ENCODE results near the gene PDSS2. TPM values are rescaled to one million over a fixed set of nuclear protein-coding genes. Genes with fewer than 3 reads are reported as not detected.

Gene PDSS2
- total RNA-seq, 1 experiment from 2014 or later, result 17.8 TPM

DNA sequence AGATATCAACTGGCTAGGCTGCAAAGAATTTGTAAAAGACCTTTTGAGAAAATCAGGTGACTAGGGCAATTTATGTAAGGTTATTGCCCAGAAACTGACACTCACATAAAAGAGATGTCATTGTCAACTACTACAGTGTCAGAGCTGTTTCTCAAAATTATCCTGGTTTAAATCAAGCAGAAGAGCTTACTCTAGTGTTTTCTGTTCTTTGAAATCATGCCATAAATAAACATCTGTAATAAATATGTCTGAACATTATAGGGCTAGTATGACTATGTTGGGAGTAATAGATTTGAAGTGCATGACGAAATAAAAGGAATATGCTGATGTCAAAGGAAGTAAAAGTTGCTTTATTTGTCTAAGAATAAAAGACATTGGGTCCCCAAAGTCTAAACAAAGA, 11.0 kb upstream of the PDSS2 start:
- BruUV-seq (replicated peaks), result no TSS peak
- H3K27ac ChIP-seq, result no peak overlapping the region
- no peaks in the 10 kb centered on the region for H4K20me1 ChIP-seq (ENCODE audit: insufficient read depth)
- no peak overlapping the region for H2AFZ ChIP-seq
- POLR2A ChIA-PET (ENCODE audit: unreplicated experiment), result interaction anchor here (0.5 kb wide), 1 partner anchor 361 kb away, joined by 5 read pairs; no protein-coding TSS in a partner anchor
- H3K4me1 ChIP-seq (replicated peaks; ENCODE audit: insufficient read depth), result no peaks in the 10 kb centered on the region
- CTCF ChIA-PET, result no interaction called here
- TF ChIP-seq EZH2 (IDR thresholded peaks at IDR 0.05; ENCODE audit: low read depth), result no peak
- TF ChIP-seq, protein P1, sequence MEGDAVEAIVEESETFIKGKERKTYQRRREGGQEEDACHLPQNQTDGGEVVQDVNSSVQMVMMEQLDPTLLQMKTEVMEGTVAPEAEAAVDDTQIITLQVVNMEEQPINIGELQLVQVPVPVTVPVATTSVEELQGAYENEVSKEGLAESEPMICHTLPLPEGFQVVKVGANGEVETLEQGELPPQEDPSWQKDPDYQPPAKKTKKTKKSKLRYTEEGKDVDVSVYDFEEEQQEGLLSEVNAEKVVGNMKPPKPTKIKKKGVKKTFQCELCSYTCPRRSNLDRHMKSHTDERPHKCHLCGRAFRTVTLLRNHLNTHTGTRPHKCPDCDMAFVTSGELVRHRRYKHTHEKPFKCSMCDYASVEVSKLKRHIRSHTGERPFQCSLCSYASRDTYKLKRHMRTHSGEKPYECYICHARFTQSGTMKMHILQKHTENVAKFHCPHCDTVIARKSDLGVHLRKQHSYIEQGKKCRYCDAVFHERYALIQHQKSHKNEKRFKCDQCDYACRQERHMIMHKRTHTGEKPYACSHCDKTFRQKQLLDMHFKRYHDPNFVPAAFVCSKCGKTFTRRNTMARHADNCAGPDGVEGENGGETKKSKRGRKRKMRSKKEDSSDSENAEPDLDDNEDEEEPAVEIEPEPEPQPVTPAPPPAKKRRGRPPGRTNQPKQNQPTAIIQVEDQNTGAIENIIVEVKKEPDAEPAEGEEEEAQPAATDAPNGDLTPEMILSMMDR (conservative IDR thresholded peaks at IDR 0.05), result no peak
- no peaks in the 10 kb centered on the region for H3K9me2 ChIP-seq (ENCODE audit: insufficient read depth)
- H3K4me2 ChIP-seq, result no peak overlapping the region
- H3K4me3 ChIP-seq, result no peak overlapping the region
- no peaks in the 10 kb centered on the region for H3K36me3 ChIP-seq (ENCODE audit: low read depth)
- intact Hi-C loops (cut with micrococcal nuclease; ENCODE audit: unreplicated experiment), result no loop called here
- no peaks in the 10 kb centered on the region; the same call in 1 of the 2 replicates for H3K9me3 ChIP-seq (ENCODE audit: insufficient read depth, low read depth)
- H3F3A ChIP-seq (ENCODE audit: insufficient read depth, low read depth), result no peaks in the 10 kb centered on the region
- H3K79me2 ChIP-seq (ENCODE audit: low read depth), result no peaks in the 10 kb centered on the region
- no peaks in the 10 kb centered on the region for H3K27me3 ChIP-seq (ENCODE audit: insufficient read depth, low read depth)
- DNase-seq, result no peak

DNA sequence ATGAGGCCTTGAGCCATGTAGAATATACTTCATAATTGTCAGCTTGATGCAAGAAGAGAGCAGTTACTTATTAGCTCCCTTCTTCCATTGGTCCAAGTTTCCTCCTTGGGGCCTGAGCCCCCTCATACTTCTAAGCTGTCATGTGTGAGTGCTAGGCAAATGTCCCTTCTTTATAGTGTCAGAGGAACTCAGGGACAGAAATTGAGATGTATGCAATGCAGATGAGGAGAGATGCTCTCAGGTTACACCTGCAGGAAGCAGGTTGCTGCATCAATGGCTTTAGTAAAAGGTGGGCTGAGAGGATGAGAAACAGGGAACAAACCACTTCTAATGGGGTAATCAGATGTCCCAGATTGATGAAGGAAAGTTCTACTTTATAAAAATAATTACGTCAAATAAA, 6.7 kb upstream of the PDSS2 start:
- POLR2A ChIA-PET (ENCODE audit: unreplicated experiment), result no interaction called here
- BruUV-seq (replicated peaks), result no TSS peak

DNA sequence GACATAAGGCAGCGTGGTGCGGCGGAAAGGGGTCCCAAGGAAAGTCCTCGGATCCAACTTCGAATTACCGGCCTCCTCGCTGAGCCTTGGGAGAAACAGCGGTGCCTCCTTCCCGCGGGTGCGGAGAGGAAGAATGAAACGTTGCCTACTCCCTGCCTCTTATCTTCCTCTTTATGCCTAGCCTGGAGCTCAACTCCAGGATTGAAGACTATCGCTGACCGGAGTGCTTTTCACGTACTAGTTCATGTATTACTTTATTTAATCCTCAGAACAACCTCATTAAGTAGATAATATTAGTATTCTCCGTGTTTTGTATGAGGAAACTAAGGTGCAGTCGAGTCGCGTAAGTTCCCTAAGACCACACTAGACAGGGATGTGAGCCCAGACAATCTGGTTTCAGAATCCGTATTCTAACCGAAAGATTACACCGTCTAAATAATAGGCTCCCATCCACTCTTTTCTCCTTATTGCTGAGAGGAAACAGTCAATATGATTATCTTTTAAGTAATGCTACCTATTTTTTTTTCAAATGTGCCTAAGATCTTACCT, 793 bp upstream of the PDSS2 start:
- BruUV-seq (replicated peaks), result TSS peak; percentile 92
- Histone ChIP-seq H2AFZ (peak overlapping the region; percentile 96), H3K27ac (peak overlapping the region; percentile 62), H3F3A (ENCODE audit: insufficient read depth, low read depth) (peaks cover 5% of the 10 kb centered on the region; the same call in 1 of the 2 replicates), H3K4me3 (peak overlapping the region; percentile 82), H3K36me3 (ENCODE audit: low read depth) (no peaks in the 10 kb centered on the region), H3K9me3 (ENCODE audit: insufficient read depth, low read depth) (no peaks in the 10 kb centered on the region), H3K4me1 (replicated peaks; ENCODE audit: insufficient read depth) (peaks cover 20% of the 10 kb centered on the region), H4K20me1 (ENCODE audit: insufficient read depth) (no peaks in the 10 kb centered on the region), H3K4me2 (peak overlapping the region; percentile 96), H3K27me3 (ENCODE audit: insufficient read depth, low read depth) (no peaks in the 10 kb centered on the region), H3K79me2 (ENCODE audit: low read depth) (peaks cover 37% of the 10 kb centered on the region), H3K9me2 (ENCODE audit: insufficient read depth) (no peaks in the 10 kb centered on the region)
- POLR2A ChIA-PET (ENCODE audit: unreplicated experiment), result interaction anchor here (0.6 to 1.0 kb wide), 4 partner anchors 181 to 1078 kb away, joined by 3 to 9 read pairs (median 6); partner anchors contain the start of gene SEC63
- no peak for DNase-seq
- CTCF ChIA-PET, result interaction anchor here (0.8 kb wide), 1 partner anchor 255 kb away, joined by 15 read pairs; no protein-coding TSS in a partner anchor
- TF ChIP-seq, protein P1 (conservative IDR thresholded peaks at IDR 0.05), result no peak
- TF ChIP-seq EZH2 (IDR thresholded peaks at IDR 0.05; ENCODE audit: low read depth), result no peak
- intact Hi-C loops (cut with micrococcal nuclease; ENCODE audit: unreplicated experiment), result no loop called here

More for the DNA sequence above, 6.7 kb upstream of the PDSS2 start:
- H3K4me2 ChIP-seq, result no peak overlapping the region
- TF ChIP-seq, protein P1 (conservative IDR thresholded peaks at IDR 0.05), result no peak
- no peak for TF ChIP-seq EZH2 (IDR thresholded peaks at IDR 0.05; ENCODE audit: low read depth)
- H3K79me2 ChIP-seq (ENCODE audit: low read depth), result no peaks in the 10 kb centered on the region
- H3K36me3 ChIP-seq (ENCODE audit: low read depth), result no peaks in the 10 kb centered on the region
- no peak overlapping the region for H3K4me3 ChIP-seq
- H2AFZ ChIP-seq, result no peak overlapping the region
- no peaks in the 10 kb centered on the region for H3F3A ChIP-seq (ENCODE audit: insufficient read depth, low read depth)
- DNase-seq, result no peak
- no peaks in the 10 kb centered on the region for H4K20me1 ChIP-seq (ENCODE audit: insufficient read depth)
- no peaks in the 10 kb centered on the region for H3K9me2 ChIP-seq (ENCODE audit: insufficient read depth)
- no peak overlapping the region for H3K27ac ChIP-seq
- no peaks in the 10 kb centered on the region; the same call in 1 of the 2 replicates for H3K9me3 ChIP-seq (ENCODE audit: insufficient read depth, low read depth)
- no peaks in the 10 kb centered on the region for H3K4me1 ChIP-seq (replicated peaks; ENCODE audit: insufficient read depth)
- CTCF ChIA-PET, result no interaction called here
- no peaks in the 10 kb centered on the region for H3K27me3 ChIP-seq (ENCODE audit: insufficient read depth, low read depth)
- intact Hi-C loops (cut with micrococcal nuclease; ENCODE audit: unreplicated experiment), result no loop called here
